A549 (cell line): ENCODE results near the gene DNAJC16. TPM values are rescaled to one million over a fixed set of nuclear protein-coding genes. Genes with fewer than 3 reads are reported as not detected.

ENCODE experiments used
- ATAC-seq, 2 experiments: fragments of 200-7000 bp in 1 of 2; fragments of >200 bp in 1 of 2; cut with Nextera tagmentation in 1 of 2; cut with Tn5 transposase in 1 of 2; 3 replicates each; pipeline versions ENCODE4 v1.8.0 to v1.9.1; 2018 to 2020; ENCODE audit warnings: mild to moderate bottlenecking in 1 of 2, moderate library complexity in 1 of 2
- CTCF ChIA-PET: fragments of 300-600 bp; sonication (Branson Sonifier 250); formaldehyde crosslinking; extraction: SDS; loops from one replicate; lab custom pipeline; 2021; ENCODE audit warnings: antibody characterized with exemption, inconsistent platforms; lab: Yijun Ruan, JAX
- POLR2A ChIA-PET: fragments of 350-600 bp; formaldehyde crosslinking; extraction: SDS; loops from one replicate; lab custom pipeline; 2021; ENCODE audit warnings: antibody characterized with exemption, inconsistent platforms; lab: Yijun Ruan, JAX
- DNase-seq, 2 experiments: peaks; one replicate each; pipeline versions ENCODE4 v3.0.0 to v3.0.0-alpha.2; 2011 to 2016; ENCODE audit warnings: low read depth in 1 of 2, low spot score in 1 of 2
- FAIRE-seq: peaks from 2 replicates; lab custom pipeline; 2011; peaks lifted over from hg19 to GRCh38; lab: Jason Lieb, UNC
- H3K27ac ChIP-seq, 2 experiments: fragments of >200 bp; sonication (Bioruptor Twin); formaldehyde crosslinking; 3 replicates each; pipeline ENCODE4 v1.5.1; 2016 to 2017
- H3K4me1 ChIP-seq: fragments of >200 bp; sonication (Bioruptor Twin); formaldehyde crosslinking; 3 replicates; pipeline ENCODE4 v1.6.1; 2016
- H3K4me2 ChIP-seq: fragments of >200 bp; sonication (Bioruptor Twin); formaldehyde crosslinking; 3 replicates; pipeline ENCODE4 v1.6.1; 2016
- H3K4me3 ChIP-seq: fragments of >200 bp; sonication (Bioruptor Twin); formaldehyde crosslinking; 3 replicates; pipeline ENCODE4 v1.5.1; 2016
- H3K9me3 ChIP-seq: fragments of >200 bp; sonication (Bioruptor Twin); formaldehyde crosslinking; 3 replicates; pipeline ENCODE4 v1.6.1; 2016
- ATOH8 ChIP-seq: fragments of 250-450 bp; sonication (Bioruptor Pico); IDR thresholded peaks from 2 replicates; pipeline ENCODE4 v1.5.0; 2020; ENCODE audit warnings: low read depth, mild to moderate bottlenecking, moderate library complexity
- BCL3 ChIP-seq: fragments of >200 bp; sonication (Bioruptor Twin); formaldehyde crosslinking; IDR thresholded peaks from 3 replicates; pipeline ENCODE4 v1.6.1; 2016
- BHLHE40 ChIP-seq: IDR thresholded peaks from 2 replicates; pipeline ENCODE4 v1.6.1; 2012; ENCODE audit warnings: low read depth, low read length, inconsistent platforms
- CBX2 ChIP-seq: fragments of 200-600 bp; sonication (generic); IDR thresholded peaks from 2 replicates; pipeline ENCODE4 v1.6.1; 2016; ENCODE audit warnings: low read depth, mild to moderate bottlenecking, borderline replicate concordance
- EHMT2 ChIP-seq: fragments of 200-600 bp; sonication (generic); IDR thresholded peaks from 2 replicates; pipeline ENCODE4 v1.6.1; 2016; ENCODE audit warnings: antibody characterized with exemption, low read depth, mild to moderate bottlenecking, moderate library complexity
- FOSL2 ChIP-seq, 2 experiments: fragments of 450-650 bp in 1 of 2; fragments of >200 bp in 1 of 2; sonication (Bioruptor Twin) in 1 of 2; formaldehyde crosslinking; IDR thresholded peaks; 2 replicates each; pipeline versions ENCODE4 v1.5.0 to v1.6.1; 2016 to 2020; ENCODE audit warnings: mild to moderate bottlenecking in 1 of 2, moderate library complexity in 1 of 2
- FOXS1 ChIP-seq: fragments of 250-450 bp; sonication (Bioruptor Pico); IDR thresholded peaks from 2 replicates; pipeline ENCODE4 v1.5.0; 2020; ENCODE audit warnings: mild to moderate bottlenecking, moderate library complexity
- GATA3 ChIP-seq: IDR thresholded peaks from 2 replicates; pipeline ENCODE4 v1.6.1; 2012; ENCODE audit warnings: borderline replicate concordance
- HOXB13 ChIP-seq: fragments of 250-450 bp; sonication (Bioruptor Pico); IDR thresholded peaks from 2 replicates; pipeline ENCODE4 v1.5.0; 2020; ENCODE audit warnings: low read depth, mild to moderate bottlenecking, moderate library complexity
- HOXB5 ChIP-seq: fragments of 250-450 bp; sonication (Bioruptor Pico); IDR thresholded peaks from 2 replicates; pipeline ENCODE4 v1.5.0; 2020; ENCODE audit warnings: mild to moderate bottlenecking, moderate library complexity
- JUNB ChIP-seq: fragments of >200 bp; sonication (Bioruptor Twin); formaldehyde crosslinking; IDR thresholded peaks from 2 replicates; pipeline ENCODE4 v1.6.1; 2016
- MAX ChIP-seq: IDR thresholded peaks from 2 replicates; pipeline ENCODE4 v1.6.1; 2012
- MYC ChIP-seq: IDR thresholded peaks from 2 replicates; pipeline ENCODE4 v1.6.1; 2012; ENCODE audit warnings: mild to moderate bottlenecking, inconsistent platforms, low read length, improper control_type of control experiment, borderline replicate concordance
- RARB ChIP-seq: fragments of 250-450 bp; sonication (Bioruptor Pico); IDR thresholded peaks from 2 replicates; pipeline ENCODE4 v1.8.0; 2021; ENCODE audit warnings: mild to moderate bottlenecking, moderate library complexity
- RCOR1 ChIP-seq: fragments of 150-350 bp; IDR thresholded peaks from 2 replicates; pipeline ENCODE4 v1.6.1; 2014; ENCODE audit warnings: antibody characterized with exemption, low read length, low read depth
- REST ChIP-seq: fragments of 200-600 bp; sonication (generic); IDR thresholded peaks from 2 replicates; pipeline ENCODE4 v1.6.1; 2016; ENCODE audit warnings: antibody characterized with exemption, mild to moderate bottlenecking, moderate library complexity
- RNF2 ChIP-seq: fragments of 200-600 bp; sonication (generic); IDR thresholded peaks from 2 replicates; pipeline ENCODE4 v1.6.1; 2016; ENCODE audit warnings: low read depth, mild to moderate bottlenecking, antibody characterized with exemption, moderate library complexity, borderline replicate concordance
- USF2 ChIP-seq: fragments of 450-650 bp; IDR thresholded peaks from 2 replicates; pipeline ENCODE4 v1.6.1; 2014; ENCODE audit warnings: antibody characterized with exemption
- ZNF302 ChIP-seq: fragments of 250-450 bp; sonication (Bioruptor Pico); IDR thresholded peaks from 2 replicates; pipeline ENCODE4 v1.9.0; 2021; ENCODE audit warnings: inconsistent platforms, mild to moderate bottlenecking, moderate library complexity
- ZSCAN20 ChIP-seq: fragments of 250-450 bp; sonication (Bioruptor Pico); IDR thresholded peaks from 2 replicates; pipeline ENCODE4 v1.8.0; 2022; ENCODE audit warnings: mild to moderate bottlenecking, moderate library complexity
- WGBS: methylation state at CpG from one replicate; pipeline ENCODE4 v1.1.6; 2017; ENCODE audit errors: missing lambda C conversion rate; 5-methylcytosine and 5-hydroxymethylcytosine counted together
- polyA plus RNA-seq, 4 experiments: library from polyadenylated mRNA; depleted of rRNA in 3 of 4; stranded (reverse); fragments of >200 nt; fragmentation: RNase III in 1 of 4; extraction: RNeasy Plus Mini Kit Qiagen cat#74134 plus additional on column Dnase treatment in 1 of 4; gene quantifications; 2 replicates in 3 of 4; 3 replicates in 1 of 4; pipeline ENCODE4 v1.2.3, GENCODE V29; 2011 to 2017

The DNAJC16 gene
- polyA plus RNA-seq, 2 of the 4 experiments (the other 2 are of a cell fraction) = 4.6 to 12.5 TPM

GRCh38 chr1:15578921-15579682, 52.5 kb downstream of the DNAJC16 start:
- 81% methylated on average over 14 of the region's 16 CpGs for WGBS
- no peak for FAIRE-seq
- H3K27ac ChIP-seq = no peak overlapping the region
- TF ChIP-seq RARB (CRISPR knock-in tag) = no peak
- TF ChIP-seq EHMT2 = no peak
- TF ChIP-seq MYC = no peak
- TF ChIP-seq ZNF302 (CRISPR knock-in tag) = no peak
- TF ChIP-seq GATA3 = no peak
- no peak for TF ChIP-seq MAX
- TF ChIP-seq USF2 = no peak
- no peak for TF ChIP-seq REST
- TF ChIP-seq JUNB = no peak
- TF ChIP-seq BHLHE40 = no peak
- no peak for TF ChIP-seq HOXB13 (CRISPR knock-in tag)
- no peak for TF ChIP-seq CBX2
- no peak for TF ChIP-seq ZSCAN20 (CRISPR knock-in tag)
- TF ChIP-seq RNF2 = no peak
- TF ChIP-seq HOXB5 (CRISPR knock-in tag) = no peak
- TF ChIP-seq ATOH8 (CRISPR knock-in tag) = no peak
- TF ChIP-seq BCL3 = no peak
- TF ChIP-seq RCOR1 = no peak
- TF ChIP-seq FOXS1 (CRISPR knock-in tag) = no peak
- TF ChIP-seq FOSL2 (IDR thresholded peaks at IDR 0.05) = no peak
- TF ChIP-seq FOSL2 (CRISPR knock-in tag; IDR thresholded peaks at IDR 0.05) = no peak
- ChIA-PET POLR2A (no interaction called here), CTCF (interaction anchor here (0.6 kb wide), 1 partner anchor 47 kb away, joined by 3 read pairs; no protein-coding TSS in a partner anchor)
- no peak for ATAC-seq
- 0 out of 3 replicates have a peak, but pooled peaks cover 5% of the 10 kb centered on the region for H3K4me1 ChIP-seq
- DNase-seq = no peak
- H3K4me2 ChIP-seq = no peak overlapping the region
- H3K9me3 ChIP-seq = no peaks in the 10 kb centered on the region
- H3K4me3 ChIP-seq = no peak overlapping the region
